HG03064 (cell line): Measurements from ENCODE around the gene PCID2.

Experiments used
- ATAC-seq: cut with Tn5 transposase; IDR thresholded peaks from one replicate; pipeline ENCODE4 v1.9.1; 2021; ENCODE audit warnings: low read depth; ENCODE audit not compliant: unreplicated experiment

PCID2 gene

GRCh38 chr13:113151745-113152690 is 56.5 kb downstream of the PCID2 start:
- no peak for ATAC-seq

DNA sequence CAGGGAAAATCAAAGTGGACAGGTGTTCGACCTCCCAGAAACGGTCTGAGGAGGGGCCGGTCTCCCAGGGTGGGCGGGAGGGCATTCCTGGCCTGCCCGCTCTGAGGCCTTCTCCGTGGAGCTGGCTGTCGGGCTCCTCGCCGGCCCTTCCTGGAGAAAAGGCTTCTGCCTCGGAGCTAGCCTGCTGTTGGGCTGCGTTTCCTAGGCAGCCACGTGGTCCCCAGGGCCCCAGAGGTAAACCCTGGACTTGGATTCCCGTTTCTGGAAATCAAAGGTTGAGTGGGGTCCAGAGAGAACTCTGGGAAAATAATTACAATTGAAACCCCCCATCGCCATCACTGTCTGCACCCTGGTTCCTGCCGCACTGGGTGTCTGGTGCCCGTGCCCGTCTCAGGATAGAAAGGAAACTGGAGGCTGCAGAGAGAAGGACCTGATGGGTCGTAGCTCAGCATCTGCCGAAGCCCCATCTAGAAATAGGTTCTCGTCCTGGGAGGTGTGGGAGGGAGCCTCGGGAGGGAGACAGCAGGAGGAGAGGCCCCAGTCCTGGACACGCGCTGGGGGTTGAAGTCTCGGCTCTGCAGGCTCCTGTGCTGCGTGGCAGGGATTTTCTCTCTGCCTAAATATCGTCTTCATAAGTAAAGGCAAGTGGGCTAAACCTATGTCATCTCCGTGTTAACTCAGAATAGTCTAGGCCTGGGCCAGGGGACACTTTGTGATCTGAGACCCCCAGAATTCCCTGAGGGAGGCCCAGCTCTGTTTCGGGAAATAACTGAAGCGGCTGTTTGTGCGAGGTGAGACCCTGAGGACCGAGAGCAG is 57.7 kb downstream of the PCID2 start:
- ATAC-seq, result no peak

GRCh38 chr13:113149711-113150549 is 58.5 kb downstream of the PCID2 start:
- ATAC-seq, result no peak

- no peak for ATAC-seq
Observed at GRCh38 chr13:113148940-113149503, 59.4 kb downstream of the PCID2 start.

GRCh38 chr13:113148407-113148806 is 60.1 kb downstream of the PCID2 start:
- no peak for ATAC-seq

DNA sequence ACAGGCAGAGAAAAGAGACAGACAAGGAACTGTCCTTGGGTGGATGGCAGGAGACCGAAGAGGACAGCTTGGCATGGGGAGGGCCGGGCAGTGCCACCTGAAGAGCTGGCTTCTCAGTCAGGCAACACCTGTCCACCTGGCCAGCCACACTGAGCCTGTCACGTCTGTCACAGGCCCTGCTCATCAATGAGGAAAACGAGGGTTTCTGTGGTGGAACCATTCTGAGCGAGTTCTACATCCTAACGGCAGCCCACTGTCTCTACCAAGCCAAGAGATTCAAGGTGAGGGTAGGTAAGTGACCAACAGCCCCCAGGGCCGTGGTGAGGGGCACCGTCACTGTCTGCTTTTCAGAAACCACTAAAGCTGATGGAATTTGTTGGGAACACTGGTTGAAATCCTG is 61.3 kb downstream of the PCID2 start:
- ATAC-seq, result no peak

DNA sequence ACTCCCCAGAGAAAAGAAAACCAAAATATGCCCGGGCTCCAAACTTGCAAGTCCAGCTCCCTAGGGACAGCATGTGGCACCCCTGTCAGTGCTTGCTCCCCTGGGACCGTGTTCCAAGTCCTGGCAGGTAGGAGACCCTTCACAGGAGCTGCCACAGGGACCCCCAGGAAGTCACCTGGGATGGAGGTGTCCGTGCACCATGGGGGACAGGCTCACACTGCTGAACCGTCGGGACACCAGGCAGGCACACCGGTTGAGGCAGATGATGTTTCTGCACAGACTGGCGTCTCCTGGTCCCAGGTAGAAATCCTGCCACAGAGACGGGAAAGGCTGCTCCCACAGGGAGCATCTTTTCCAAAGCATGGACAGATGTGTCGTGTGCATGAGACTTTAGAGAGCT is 61.7 kb downstream of the PCID2 start:
- ATAC-seq, result no peak

- no peak for ATAC-seq
Observed at GRCh38 chr13:113145911-113146598, 62.4 kb downstream of the PCID2 start.

GRCh38 chr13:113145496-113145895 is 63.0 kb downstream of the PCID2 start:
- no peak for ATAC-seq

DNA sequence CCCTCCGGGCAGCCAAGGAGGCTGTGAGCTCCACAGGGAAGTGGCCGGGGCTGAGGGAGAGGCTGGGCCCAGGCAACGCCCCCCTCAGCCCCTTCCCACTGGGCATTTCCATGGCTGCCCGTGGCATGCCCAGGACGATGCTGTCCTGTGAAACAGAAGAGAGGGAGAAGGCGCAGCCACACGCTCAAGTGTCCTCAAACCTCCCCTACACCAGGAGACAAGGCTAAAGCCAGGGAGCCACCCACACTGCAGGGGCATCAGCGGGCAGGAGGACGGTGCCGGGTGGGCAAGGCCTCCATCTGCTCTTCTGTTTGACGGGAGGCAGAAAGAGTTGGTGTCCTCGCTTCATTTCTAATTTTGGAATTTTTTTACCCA is 64.2 kb downstream of the PCID2 start:
- no peak for ATAC-seq

- ATAC-seq, result no peak
Observed at GRCh38 chr13:113143466-113144254, 64.8 kb downstream of the PCID2 start.

DNA sequence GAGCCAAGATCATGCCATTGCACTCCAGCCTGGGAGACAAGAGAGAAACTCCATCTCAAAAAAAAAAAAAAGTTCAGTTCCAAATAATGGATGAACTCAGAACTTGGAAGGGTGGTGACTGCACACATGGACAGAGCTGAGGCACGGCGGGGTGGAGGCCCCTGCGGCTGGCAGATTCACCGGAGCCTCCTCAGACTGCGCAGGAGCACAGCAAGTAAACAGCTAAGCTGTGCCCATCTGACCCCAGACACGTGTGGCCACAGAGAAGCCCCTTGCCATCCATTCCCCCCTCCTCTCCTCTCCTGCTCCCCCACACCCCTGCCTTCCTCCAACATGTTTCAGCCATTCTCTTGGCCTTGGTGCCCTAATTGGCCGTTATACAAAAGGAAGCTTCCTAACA is 65.6 kb downstream of the PCID2 start:
- no peak for ATAC-seq

GRCh38 chr13:113141601-113141970 is 66.9 kb downstream of the PCID2 start:
- ATAC-seq, result no peak

DNA sequence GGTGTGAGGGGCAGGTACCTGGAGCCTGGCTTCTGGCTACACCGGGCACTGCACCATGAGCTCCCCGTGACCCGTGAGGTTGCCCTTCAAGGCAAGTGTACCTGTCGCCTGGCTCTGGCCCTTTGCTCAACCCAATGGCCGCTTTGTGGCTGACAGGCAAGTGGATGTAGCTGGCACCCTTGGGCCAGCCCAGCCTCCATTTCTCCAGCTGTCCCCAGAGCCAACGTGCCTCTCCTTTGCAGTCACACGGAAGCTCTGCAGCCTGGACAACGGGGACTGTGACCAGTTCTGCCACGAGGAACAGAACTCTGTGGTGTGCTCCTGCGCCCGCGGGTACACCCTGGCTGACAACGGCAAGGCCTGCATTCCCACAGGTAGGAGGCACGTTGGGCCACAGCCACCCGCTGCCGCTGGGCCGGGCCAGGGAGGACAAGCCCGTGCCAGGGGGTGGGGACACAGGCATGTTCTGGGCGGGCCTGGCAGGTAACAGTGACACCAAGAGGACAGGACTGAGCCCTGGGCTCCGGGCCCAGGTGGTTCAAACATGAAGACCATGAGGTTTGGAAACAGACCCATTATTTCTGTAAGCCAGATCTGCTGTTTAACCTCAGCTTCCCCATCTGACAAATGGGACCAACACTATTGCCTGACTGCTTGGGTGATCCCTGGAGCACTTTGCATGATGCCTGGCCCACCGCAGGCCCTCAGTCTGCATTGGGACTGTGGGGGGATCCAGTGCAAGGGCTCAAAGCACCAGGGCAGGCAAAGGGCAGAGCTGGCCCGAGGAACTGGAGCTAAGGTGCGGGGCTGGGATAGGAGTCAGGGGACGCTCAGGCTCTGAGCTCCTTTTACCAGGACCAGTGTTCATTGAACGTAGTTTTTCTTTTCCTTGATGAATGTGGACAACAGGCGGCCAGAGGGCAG is 67.5 kb downstream of the PCID2 start:
- no peak for ATAC-seq

GRCh38 chr13:113139577-113139976 is 68.9 kb downstream of the PCID2 start:
- ATAC-seq, result no peak

DNA sequence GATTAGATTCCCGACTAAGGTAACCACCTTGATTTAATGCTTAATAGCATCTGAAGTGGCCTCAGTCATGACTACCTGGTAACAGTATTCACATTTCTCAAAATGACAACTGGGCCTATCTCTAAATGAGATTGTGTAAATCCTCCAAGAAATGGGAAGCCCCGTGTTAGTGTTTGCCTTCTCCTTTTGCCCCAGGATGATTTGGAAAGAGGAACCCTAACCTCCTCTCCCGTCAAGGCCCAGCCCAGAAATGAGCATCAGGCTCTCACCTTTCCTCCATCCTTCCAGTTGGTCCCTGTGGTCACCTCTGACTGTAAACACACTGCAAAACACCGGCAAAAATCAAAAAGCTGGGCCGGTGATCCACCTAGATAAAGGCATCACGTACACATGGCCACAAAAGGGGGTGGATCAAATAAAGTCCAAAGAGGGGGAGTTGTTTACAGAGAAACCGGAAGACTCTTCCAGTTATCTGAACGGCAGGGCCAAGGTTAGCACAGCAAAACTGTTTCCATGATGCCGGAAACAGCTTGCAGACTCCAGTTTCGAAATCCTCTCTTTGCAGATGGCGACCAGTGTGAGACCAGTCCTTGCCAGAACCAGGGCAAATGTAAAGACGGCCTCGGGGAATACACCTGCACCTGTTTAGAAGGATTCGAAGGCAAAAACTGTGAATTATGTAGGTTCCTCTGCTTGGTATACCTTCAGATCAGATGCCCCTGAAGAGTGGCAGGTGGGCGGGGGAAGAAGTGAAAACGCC is 69.5 kb downstream of the PCID2 start:
- no peak for ATAC-seq

DNA sequence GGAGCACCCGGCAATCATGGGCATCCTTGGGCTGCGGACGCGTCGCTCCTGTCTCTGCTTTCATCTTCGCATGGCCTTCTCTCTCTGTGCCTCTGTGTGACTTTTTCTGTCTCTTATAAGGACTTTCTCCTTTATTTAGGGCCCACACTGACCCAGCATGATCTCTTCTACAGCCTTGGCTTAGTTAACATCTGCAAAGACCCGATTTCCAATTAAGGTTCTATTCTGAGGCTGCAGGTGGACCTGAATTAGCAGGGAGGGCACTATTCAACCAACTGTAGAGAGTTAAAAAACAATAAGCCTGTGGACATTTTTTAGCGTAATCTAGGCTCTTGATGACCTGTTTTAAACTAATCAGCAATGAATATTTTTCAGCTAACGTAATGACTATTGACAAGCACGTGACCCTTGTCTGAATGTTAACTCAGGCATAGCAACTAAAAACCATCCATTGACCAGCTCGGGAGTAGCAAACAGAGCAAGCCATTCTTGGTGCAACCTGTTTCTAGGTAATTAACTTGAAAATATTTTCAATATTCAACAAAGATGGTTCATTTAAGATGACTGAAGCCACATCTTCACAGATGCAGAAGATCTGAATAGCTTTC is 70.7 kb downstream of the PCID2 start:
- no peak for ATAC-seq
